NB4 (cell line): ENCODE results near the gene SMIM8.

ENCODE experiments used
- DNase-seq: peaks from one replicate; pipeline ENCODE4 v3.0.0; 2010; ENCODE audit warnings: low read depth
- H3K4me3 ChIP-seq: one replicate; pipeline ENCODE4 v1.5.1; 2011; ENCODE audit warnings: mild to moderate bottlenecking, low read depth, low read length, moderate library complexity
- CTCF ChIP-seq: IDR thresholded peaks from one replicate; pipeline ENCODE4 v1.5.1; 2012; ENCODE audit warnings: low read depth, low read length
- MAX ChIP-seq: IDR thresholded peaks from 2 replicates; pipeline ENCODE4 v1.6.1; 2011; ENCODE audit warnings: low read depth, low read length
- MYC ChIP-seq: IDR thresholded peaks from 2 replicates; pipeline ENCODE4 v1.6.1; 2011; ENCODE audit warnings: low read depth, low read length
- POLR2A ChIP-seq: IDR thresholded peaks from 2 replicates; pipeline ENCODE4 v1.6.1; 2011; ENCODE audit warnings: mild to moderate bottlenecking; ENCODE audit not compliant: insufficient read length; ENCODE audit errors: extremely low read depth

Gene SMIM8

GRCh38 chr6:87322304-87323212 lies at the start of gene SMIM8:
Gene SMIM8 (plus strand): TSS chr6:87322588. CDS start chr6:87337032, 14,444 bp downstream.
- TF ChIP-seq POLR2A: peak; percentile 76
- TF ChIP-seq CTCF: peak; percentile 94
- peak; percentile 34; the same call in 1 of the 2 replicates for TF ChIP-seq MYC
- no peak; the same call in 1 of the 2 replicates for TF ChIP-seq MAX
- DNase-seq: peak; percentile 86
- peak within 1 kb of the TSS; percentile 93 for H3K4me3 ChIP-seq

GRCh38 chr6:87274660-87275274 lies 47.6 kb upstream of the SMIM8 start:
- no peak for TF ChIP-seq MAX
- no peak for TF ChIP-seq MYC
- TF ChIP-seq POLR2A: no peak
- no peak for TF ChIP-seq CTCF
- no peak overlapping the region for H3K4me3 ChIP-seq
- DNase-seq: peak; percentile 4

GRCh38 chr6:87276624-87277023 lies 45.8 kb upstream of the SMIM8 start:
- TF ChIP-seq MYC: no peak
- TF ChIP-seq POLR2A: no peak
- no peak for TF ChIP-seq CTCF
- TF ChIP-seq MAX: no peak
- DNase-seq: no peak
- H3K4me3 ChIP-seq: no peak overlapping the region

- no peak for TF ChIP-seq MYC
- peak; percentile 38 for TF ChIP-seq CTCF
- DNase-seq: peak; percentile 57
- H3K4me3 ChIP-seq: no peak overlapping the region
These were observed 45.3 kb upstream of the SMIM8 start for GRCh38 chr6:87277123-87277522.

GRCh38 chr6:87279196-87279595 lies 43.2 kb upstream of the SMIM8 start:
- no peak for DNase-seq
- no peak overlapping the region for H3K4me3 ChIP-seq
- TF ChIP-seq MAX (no peak), POLR2A (no peak), CTCF (no peak), MYC (no peak)
